HG02588 (cell line): Measurements from ENCODE around the gene FRRS1.
A peak's percentile ranks its signal among the peaks of the same experiment; 100 is the strongest.

Experiments
- ATAC-seq: cut with Tn5 transposase; IDR thresholded peaks from one replicate; pipeline ENCODE4 v1.9.1; 2021; ENCODE audit warnings: mild to moderate bottlenecking, moderate library complexity; ENCODE audit not compliant: unreplicated experiment

FRRS1 gene

GRCh38 chr1:99735852-99736251 lies 30.6 kb downstream of the FRRS1 start:
- ATAC-seq: no peak

DNA sequence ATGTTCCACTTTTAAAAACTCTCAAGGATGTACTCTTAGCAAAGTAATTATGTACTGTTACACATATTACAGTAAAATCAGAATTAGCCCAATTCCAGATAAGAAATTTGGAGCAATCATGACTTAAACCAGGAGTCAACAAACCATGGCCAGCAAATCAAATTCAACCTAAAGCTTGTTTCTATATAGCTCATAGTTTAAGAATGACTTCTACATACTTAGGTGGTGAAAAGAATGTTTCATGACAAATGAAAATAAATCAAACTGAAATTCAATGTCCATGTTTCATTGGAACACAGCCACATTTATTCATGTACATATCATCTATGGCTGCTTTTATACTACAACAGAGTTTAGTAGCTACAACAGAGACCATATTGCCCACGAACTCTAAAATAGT lies 35.1 kb downstream of the FRRS1 start:
- ATAC-seq: no peak

DNA sequence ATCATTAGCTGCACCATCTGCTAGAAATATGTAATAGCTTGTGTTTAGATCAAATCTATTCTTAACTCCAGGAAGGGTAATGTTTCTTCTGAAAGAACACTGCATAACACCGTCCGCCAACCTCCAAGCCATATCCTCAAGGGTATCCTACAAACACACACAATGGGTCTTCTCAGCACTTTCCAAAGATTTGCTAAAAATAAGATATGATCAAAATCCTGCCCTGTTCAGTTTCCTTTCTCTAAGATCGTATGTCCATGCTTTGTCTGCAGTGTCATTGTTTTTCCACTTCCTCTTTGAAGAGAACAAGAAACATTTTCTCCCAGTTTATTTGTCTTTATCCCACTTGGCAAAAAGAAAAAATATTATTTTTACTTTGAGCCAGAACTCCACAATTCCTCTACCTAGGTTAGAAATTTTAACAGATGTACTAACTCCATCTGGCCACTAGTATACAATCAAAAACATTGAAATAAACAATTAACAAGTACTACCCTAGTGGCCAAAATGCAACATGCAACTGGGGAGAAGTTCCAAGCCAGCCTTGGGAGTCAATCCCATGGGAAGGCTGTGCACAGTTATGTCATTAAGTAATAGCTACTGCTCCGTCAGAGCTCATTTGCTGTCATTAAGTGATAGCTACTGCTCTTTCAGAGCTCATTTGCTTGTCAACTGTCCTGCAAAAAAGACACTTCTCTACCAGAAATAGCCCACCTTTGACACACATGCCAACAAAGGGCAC lies 37.8 kb downstream of the FRRS1 start:
- no peak for ATAC-seq

DNA sequence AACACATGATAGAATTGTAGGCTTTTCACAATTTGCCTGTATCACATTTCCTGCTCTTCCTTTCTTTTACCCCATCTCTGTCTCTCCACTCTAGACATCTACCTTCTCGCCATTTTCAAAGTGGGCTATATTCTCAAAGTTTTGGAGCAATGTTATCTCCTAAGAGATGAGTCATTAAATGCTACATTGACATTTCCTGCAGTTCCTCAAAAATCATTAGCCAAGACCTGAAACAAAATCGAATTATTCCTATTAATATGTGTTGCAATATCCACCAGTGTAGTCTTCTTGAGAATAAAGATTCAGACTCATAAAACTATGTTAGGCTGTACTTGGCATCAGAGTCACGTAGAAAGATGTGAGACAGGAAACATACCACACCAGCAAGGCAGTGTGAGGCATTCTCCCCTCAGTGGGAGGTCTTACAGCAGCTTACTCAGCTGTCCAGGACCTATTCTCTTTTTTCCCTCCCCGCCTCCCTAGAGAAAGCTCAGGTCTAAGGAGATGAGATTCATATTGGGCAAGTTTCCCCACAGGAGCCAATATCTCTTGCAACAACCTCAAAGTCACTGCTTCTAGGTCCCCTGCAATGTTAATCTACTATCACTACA lies 38.8 kb downstream of the FRRS1 start:
- ATAC-seq: no peak

DNA sequence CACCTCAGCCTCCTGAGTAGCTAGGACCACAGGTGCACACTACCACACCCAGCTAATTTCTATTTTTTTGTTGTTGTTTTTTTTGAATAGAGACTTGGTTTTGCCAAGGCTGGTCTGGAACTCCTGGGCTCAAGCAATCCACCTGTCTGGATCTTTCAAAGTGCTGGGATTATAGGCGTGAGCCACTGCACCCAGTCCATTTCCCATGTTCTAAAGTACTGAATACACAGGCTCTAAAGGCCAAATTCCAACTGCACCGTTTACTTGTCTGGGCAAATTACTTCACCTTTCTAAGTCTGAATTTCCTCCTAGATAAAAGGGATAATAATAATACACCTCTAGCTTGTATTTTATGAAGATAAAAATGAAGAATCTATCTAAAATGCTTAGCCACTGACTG lies 39.6 kb downstream of the FRRS1 start:
- ATAC-seq: no peak

- no peak for ATAC-seq
Measured at GRCh38 chr1:99726407-99726806, 40.0 kb downstream of the FRRS1 start.

GRCh38 chr1:99725996-99726395 lies 40.4 kb downstream of the FRRS1 start:
- ATAC-seq: no peak

GRCh38 chr1:99723251-99723650 lies 43.2 kb downstream of the FRRS1 start:
- ATAC-seq: no peak

DNA sequence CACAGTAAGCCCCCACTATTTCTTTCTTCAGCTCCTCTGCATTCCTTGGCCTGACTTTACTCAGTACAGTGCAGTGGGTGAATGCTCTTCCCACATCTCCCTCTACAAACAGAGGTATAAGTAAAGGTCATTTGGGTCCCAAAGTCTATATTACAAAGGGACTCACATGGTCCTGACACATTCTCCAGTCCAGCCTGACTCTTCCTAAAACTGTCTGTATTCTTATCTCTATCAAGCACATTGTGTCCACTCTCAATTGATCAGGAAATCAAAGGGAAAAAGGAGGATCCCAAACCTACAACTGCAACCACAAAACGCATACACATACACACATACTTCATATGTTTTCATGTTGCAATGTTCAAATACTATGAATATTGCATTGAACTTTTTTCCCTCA lies 49.4 kb downstream of the FRRS1 start:
- no peak for ATAC-seq

GRCh38 chr1:99713006-99713405 lies 53.4 kb downstream of the FRRS1 start:
- no peak for ATAC-seq

DNA sequence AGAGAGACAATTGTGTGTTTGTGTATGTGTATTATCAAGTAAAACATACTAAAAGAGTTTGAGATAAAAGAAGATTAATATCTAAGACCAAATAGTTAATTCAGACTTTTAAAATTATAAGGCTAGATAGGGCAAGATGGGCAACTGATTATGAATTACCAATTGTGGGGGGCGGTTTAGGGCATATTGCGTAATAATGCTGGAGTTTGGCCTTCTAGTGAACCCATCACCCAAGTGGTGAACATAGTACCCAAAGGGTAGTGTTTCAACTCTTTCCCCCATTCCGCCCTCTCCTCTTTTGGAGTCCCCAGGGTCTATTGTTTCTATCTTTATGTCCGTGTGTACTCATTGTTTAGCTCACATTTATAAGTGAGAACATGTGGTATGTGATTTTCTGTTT lies 55.4 kb downstream of the FRRS1 start:
- ATAC-seq: no peak

DNA sequence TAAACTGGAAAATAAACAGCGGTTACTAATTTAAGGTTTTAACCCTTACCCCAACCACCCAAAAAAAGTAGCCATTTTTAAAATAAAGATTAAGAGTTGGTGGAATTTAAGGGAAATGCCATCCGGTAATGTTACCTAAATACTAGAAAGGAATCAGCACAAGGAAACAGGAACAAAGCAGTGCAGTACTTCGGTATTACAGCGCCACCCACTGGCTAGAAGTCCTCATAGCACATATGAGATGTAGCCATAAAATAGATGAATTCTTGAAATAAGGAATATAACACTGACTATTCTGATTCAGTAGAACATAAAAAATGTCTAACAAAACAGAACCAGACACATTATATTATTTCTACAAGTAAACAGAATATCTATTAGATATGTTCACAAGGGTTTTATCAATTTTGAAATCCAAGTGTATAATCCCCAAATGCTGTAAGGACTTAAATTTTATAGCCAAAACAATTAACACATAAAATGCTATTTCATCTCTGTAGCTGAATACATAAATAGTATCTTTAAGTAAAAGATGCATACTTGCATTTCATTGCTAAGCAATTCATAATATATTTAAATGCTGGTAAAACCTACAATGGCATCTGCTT lies 58.8 kb downstream of the FRRS1 start:
- peak; percentile 86 for ATAC-seq

DNA sequence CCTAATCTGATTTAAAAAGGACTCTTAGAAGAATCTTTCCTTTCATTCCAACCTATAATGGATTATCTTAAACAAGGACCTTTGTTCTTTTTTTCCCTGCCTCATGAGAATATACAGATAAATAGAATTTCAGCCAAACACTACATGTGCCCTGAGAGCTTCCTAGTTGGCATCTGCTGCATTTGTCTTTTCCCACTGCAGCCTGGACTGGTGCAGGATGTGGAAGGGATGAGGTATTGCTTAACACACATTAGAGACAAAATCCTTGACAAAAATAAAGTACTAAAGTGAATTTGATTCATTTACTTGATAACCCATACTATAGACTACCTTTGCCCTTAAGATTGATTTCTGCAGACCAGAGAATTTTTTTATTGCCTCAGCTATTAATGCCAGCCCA lies 61.0 kb downstream of the FRRS1 start:
- ATAC-seq: no peak

DNA sequence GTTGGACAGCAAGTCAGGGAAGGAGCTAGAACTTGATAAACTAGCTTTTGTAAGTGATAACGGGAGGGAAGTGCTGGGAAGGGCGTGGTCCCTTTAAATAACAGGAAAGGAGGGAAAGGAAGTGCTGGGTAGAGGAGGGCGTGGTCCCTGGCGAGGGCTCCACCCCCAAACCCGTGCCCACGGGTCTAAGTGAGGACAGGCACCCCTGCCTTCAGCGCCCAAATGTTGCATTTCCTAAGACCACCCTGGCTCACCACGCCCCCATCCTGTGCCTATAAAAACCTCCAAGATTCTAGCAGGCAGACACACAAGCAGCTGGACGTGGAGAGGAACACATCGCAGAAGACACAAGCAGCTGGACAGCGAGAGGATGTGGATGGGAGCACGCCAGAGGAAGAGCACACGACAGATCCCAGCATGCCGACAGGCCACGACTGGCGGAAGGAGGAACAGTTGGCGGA lies 62.0 kb downstream of the FRRS1 start:
- no peak for ATAC-seq

GRCh38 chr1:99702221-99702620 lies 64.2 kb downstream of the FRRS1 start:
- ATAC-seq: no peak

- no peak for ATAC-seq
Measured at GRCh38 chr1:99700020-99700419, 66.4 kb downstream of the FRRS1 start.

DNA sequence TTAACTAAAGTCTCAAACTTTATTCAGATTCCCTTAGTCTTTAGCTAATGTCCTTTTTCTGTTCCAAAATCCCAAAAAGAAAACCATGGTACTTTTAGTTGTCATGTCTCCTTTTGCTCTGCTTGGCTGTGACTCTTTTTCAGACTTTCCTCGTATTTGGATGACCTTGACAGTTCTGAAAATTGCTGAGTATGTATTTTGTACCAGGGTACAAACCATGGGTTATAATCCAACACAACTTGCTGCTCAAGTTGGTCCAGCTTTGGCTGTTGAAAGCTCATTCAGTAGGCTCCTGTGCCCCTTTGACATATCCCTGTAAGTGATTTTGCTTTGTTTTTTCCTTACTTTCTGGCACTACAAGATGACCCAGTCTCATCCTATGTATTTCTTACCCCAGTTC lies 68.9 kb downstream of the FRRS1 start:
- ATAC-seq: no peak

GRCh38 chr1:99696616-99697015 lies 69.8 kb downstream of the FRRS1 start:
- no peak for ATAC-seq

- ATAC-seq: no peak
Measured at GRCh38 chr1:99691175-99691574, 75.3 kb downstream of the FRRS1 start.

- peak; percentile 89 for ATAC-seq
Measured at GRCh38 chr1:99685516-99686180, 80.8 kb downstream of the FRRS1 start.

GRCh38 chr1:99682291-99682751 lies 84.1 kb downstream of the FRRS1 start:
- ATAC-seq: no peak

DNA sequence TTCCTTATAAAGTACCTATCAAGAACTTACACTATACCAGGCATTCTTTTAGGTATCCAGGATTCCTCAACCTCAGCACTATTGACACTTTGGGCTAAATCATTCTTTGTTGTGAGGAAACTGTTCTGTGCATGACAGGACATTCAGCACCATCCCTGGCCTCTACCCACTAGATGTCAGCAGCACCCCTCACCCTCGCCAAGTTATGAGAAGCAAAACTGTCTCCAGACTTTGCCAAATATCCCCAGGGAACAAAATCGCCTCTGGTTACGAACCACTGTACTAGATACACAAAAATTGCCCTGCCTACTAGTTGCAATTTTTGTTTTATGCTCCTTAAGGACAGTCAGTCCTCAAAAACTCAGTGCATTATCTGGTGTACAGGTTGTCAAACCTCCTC lies 84.9 kb downstream of the FRRS1 start:
- no peak for ATAC-seq
